GM12801 (cell line): ENCODE results near the gene RAB3C.

Source experiments
- TF ChIP-seq, protein P1 (sequence below): IDR thresholded peaks from one replicate; pipeline ENCODE4 v1.5.1; 2011; ENCODE audit warnings: control low read depth; ENCODE audit not compliant: insufficient read length; ENCODE audit errors: extremely low read depth

The RAB3C gene

DNA sequence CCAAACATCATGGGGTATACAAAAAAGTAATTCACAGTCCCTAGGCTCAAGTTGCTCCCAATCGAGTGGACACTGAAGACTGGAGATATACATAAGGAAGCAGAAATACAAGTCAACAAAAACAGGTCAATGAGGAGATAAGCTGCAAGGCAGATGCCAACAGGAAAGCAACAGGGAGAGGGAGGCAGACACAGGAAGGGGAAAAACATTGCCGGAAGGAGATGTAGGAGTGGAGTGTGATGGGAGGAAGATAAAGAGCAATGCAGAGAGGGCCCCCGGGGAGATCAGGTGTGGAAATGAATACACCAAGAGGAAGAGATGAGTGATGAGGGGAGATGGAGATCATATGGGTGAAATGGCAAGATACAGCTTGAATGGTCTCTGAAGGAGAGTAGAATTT is 243.0 kb downstream of the RAB3C start:
- TF ChIP-seq, protein P1, sequence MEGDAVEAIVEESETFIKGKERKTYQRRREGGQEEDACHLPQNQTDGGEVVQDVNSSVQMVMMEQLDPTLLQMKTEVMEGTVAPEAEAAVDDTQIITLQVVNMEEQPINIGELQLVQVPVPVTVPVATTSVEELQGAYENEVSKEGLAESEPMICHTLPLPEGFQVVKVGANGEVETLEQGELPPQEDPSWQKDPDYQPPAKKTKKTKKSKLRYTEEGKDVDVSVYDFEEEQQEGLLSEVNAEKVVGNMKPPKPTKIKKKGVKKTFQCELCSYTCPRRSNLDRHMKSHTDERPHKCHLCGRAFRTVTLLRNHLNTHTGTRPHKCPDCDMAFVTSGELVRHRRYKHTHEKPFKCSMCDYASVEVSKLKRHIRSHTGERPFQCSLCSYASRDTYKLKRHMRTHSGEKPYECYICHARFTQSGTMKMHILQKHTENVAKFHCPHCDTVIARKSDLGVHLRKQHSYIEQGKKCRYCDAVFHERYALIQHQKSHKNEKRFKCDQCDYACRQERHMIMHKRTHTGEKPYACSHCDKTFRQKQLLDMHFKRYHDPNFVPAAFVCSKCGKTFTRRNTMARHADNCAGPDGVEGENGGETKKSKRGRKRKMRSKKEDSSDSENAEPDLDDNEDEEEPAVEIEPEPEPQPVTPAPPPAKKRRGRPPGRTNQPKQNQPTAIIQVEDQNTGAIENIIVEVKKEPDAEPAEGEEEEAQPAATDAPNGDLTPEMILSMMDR, result no peak

DNA sequence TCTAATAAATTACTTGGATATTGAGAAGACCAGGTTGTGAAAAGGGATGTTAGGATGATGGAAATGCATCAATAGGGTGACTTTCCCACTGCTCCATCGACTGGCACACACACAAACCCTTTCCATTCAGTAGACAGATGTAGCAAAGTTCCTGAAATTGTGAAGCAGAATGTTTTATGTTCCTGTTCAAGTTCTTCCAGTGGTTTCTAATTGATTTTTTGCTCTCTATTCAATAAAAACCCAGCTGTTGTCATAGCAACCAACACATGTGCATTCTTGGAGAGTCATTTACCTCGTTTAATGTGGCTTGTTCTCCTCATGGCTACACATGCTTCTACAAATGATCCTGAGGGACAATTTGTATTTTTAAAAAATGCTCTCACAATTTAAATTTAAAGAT is 244.6 kb downstream of the RAB3C start:
- TF ChIP-seq, protein P1, result no peak

DNA sequence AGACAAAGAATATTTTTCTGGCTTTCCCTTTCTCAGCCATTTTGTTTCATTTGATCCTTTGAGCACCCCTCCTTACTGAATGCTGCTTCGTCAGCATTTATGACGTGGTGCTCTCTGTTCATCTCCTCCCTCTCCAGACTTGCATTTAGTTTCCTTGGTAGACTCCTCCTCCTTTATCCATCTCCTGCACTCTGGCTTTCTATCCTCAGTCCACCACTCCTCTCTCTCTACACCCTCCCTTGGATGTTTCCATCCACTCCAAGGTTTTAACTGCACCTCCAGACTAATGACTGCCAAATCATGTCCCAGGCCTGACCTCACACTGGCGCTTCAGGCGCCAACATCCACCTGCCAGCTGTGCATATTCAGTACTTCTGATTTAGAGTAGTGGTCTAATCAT is 245.4 kb downstream of the RAB3C start:
- TF ChIP-seq, protein P1, result no peak

DNA sequence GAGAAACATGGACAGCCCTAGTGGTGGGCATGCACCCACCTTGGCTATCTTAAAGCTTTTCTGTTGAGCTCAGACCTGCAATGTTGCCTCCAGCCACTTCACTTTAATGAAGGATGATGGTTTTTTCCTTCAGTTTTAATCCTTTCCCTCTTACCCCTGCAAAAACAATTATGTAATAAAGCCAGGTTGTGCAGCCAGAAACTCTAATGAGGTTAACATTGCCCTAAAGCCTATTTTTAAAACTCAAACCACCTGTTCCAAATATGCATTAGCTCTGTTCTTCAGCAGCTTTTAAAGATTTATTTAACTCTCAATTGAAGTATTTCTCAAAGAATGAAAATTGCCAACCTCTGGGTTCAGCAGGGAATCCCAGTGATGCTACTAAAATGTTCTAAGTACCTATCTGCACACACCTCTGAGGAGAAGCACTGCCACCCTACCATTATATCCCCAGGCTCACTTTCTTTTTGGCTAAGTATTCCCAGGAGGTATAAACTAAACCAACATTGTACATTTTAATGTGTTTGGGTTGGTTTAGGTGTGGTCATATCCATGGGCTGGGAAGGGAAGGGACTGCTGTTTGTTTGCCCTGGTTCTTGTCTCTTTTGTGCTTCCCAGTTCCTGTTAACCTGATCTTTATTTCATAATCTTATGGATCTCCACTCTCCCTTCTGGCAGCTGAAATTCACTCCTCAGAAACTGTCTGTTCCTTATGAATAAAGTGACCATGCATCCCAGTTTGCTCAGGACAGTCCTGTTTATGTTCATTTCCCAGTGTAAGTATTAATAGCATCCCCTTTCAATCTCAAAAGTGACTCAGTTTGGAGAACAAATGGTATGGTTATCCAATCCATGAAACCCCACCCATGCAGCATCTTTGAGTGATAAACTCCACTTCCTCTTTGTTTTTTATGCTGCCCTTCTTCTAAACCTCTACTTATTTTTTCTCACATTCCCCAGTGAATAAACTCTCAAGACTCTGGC is 251.7 kb downstream of the RAB3C start:
- TF ChIP-seq, protein P1, result no peak

DNA sequence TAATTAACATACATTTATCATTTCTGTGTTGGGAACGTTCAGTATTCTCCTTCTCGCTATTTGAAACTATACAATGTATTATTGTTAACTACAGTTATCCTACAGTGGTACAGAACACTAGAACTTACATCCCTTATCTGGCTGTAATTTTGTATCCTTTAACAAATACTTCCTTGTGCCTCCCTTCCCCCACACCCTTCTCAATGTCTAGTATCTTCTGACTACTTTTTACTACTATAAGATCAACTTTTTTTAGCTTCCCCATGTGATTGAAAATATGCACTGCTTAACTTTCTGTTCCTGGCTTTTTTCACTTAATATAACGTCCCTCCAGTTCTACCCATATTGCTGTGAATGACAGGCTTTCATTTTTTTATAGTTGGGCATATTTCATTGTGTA is 253.5 kb downstream of the RAB3C start:
- TF ChIP-seq, protein P1, result no peak

DNA sequence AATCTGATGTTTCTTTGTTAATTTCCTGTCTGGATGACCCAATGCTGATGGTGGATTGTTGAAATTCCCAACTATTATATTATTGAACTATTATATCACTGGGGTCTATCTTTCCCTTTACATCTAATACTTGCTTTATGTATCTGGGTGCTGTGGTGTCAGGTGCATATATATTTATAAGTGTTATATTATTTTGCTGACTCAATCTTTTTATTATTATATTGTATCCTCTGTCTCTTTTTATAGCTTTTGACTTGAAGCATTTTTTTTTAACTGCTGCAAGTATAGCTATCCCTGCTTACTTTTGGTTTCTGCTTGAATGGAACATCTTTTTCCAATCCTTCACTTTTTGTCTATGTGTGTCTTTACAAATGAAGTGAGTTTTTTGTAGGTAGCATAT is 255.9 kb downstream of the RAB3C start:
- TF ChIP-seq, protein P1, result no peak

DNA sequence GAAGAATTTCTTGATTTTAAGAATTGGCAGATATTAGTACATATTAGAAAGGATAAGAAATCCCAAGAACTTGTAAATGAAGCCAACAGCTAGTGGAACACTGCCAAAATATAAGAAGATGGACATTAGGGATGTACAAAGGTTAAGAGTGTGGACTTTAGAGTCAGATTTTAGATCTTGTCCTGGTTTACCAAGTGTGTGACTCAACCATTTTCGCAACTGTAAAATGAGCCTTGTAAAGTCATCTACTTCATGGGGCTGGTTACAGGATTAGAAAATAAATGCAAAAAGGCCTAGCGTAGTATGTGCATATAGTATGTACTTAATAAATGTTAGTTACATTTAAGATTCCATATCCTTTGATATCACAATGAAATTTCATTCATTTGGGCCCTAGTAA is 260.0 kb downstream of the RAB3C start:
- TF ChIP-seq, protein P1, result no peak
